Sigmoid colon (tissue), 4 donors: Measurements from ENCODE around the gene TOLLIP.

Experiments used
- EP300 ChIP-seq, 4 donors: sonication (generic); formaldehyde crosslinking; IDR thresholded peaks; one replicate each; pipeline ENCODE4 v1.6.1; 2017; ENCODE audit warnings: antibody characterized with exemption in 4 of 4
- POLR2A ChIP-seq, 2 donors: fragments of 450-650 bp; IDR thresholded peaks; one replicate each; pipeline ENCODE4 v1.6.1; 2016; ENCODE audit warnings: antibody characterized with exemption in 2 of 2, mild to moderate bottlenecking in 2 of 2, moderate library complexity in 2 of 2
- POLR2AphosphoS5 ChIP-seq, 4 donors: sonication (generic); formaldehyde crosslinking; IDR thresholded peaks; one replicate each; pipeline ENCODE4 v1.6.1; 2017; ENCODE audit warnings: antibody characterized with exemption in 4 of 4
- TF ChIP-seq, protein P1 (sequence below), 4 experiments: fragments of 450-650 bp in 3 of 4; fragments of 200-600 bp in 1 of 4; IDR thresholded peaks; one replicate each; pipeline ENCODE4 v1.5.1; 2016 to 2019; ENCODE audit warnings: antibody characterized with exemption in 4 of 4, mild to moderate bottlenecking in 3 of 4, moderate library complexity in 2 of 4

GRCh38 chr11:1300569-1301187, 8.8 kb downstream of the TOLLIP start:
- TF ChIP-seq POLR2A (IDR thresholded peaks at IDR 0.05) = no peak
- TF ChIP-seq, protein P1, sequence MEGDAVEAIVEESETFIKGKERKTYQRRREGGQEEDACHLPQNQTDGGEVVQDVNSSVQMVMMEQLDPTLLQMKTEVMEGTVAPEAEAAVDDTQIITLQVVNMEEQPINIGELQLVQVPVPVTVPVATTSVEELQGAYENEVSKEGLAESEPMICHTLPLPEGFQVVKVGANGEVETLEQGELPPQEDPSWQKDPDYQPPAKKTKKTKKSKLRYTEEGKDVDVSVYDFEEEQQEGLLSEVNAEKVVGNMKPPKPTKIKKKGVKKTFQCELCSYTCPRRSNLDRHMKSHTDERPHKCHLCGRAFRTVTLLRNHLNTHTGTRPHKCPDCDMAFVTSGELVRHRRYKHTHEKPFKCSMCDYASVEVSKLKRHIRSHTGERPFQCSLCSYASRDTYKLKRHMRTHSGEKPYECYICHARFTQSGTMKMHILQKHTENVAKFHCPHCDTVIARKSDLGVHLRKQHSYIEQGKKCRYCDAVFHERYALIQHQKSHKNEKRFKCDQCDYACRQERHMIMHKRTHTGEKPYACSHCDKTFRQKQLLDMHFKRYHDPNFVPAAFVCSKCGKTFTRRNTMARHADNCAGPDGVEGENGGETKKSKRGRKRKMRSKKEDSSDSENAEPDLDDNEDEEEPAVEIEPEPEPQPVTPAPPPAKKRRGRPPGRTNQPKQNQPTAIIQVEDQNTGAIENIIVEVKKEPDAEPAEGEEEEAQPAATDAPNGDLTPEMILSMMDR (IDR thresholded peaks at IDR 0.05) = no peak
- no peak for TF ChIP-seq EP300 (IDR thresholded peaks at IDR 0.05)
- TF ChIP-seq POLR2AphosphoS5 (IDR thresholded peaks at IDR 0.05) = no peak
